Measurements from ENCODE around the gene KCNJ12.
"Not testable (repeated sequence)": the region's sequence is repeated elsewhere in the genome, so short reads cannot be mapped to it uniquely, and the experiment has no call there.

DNA sequence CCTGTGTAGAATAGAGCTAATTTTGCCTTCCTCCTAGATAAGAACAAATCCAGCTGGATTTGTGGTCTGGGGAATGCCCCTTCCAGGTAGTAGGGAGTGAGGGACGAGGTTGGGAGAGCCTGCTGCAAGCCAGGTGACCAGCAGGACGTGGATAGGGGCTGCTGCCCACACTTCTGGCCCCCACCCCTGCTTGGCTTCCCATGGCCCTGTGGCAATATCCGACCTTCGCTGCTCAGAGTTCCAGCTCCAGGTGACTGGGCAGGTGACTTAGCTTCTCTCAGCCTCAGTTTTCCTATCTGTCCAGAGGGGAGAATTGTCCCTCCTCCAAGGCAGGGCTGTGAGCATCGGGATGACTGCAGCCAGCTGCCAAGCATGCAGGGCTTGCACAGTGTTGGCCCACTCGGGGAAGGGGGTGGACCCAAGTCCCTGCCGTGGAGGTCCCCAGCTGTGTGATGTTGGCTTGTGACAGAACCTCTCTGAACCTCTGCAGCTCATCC is 29.8 kb downstream of the KCNJ12 start:
- TF ChIP-seq, protein P1, sequence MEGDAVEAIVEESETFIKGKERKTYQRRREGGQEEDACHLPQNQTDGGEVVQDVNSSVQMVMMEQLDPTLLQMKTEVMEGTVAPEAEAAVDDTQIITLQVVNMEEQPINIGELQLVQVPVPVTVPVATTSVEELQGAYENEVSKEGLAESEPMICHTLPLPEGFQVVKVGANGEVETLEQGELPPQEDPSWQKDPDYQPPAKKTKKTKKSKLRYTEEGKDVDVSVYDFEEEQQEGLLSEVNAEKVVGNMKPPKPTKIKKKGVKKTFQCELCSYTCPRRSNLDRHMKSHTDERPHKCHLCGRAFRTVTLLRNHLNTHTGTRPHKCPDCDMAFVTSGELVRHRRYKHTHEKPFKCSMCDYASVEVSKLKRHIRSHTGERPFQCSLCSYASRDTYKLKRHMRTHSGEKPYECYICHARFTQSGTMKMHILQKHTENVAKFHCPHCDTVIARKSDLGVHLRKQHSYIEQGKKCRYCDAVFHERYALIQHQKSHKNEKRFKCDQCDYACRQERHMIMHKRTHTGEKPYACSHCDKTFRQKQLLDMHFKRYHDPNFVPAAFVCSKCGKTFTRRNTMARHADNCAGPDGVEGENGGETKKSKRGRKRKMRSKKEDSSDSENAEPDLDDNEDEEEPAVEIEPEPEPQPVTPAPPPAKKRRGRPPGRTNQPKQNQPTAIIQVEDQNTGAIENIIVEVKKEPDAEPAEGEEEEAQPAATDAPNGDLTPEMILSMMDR (IDR thresholded peaks at IDR 0.05), result not testable (repeated sequence)
- TF ChIP-seq RAD21 (conservative IDR thresholded peaks at IDR 0.05 in 1 of 2, IDR thresholded peaks at IDR 0.05 in 1 of 2); NPAS2 (CRISPR knock-in tag; IDR thresholded peaks at IDR 0.05; ENCODE audit: borderline replicate concordance); POLR2A (IDR thresholded peaks at IDR 0.05; ENCODE audit: low read length); MAFK (IDR thresholded peaks at IDR 0.05; ENCODE audit: partially characterized antibody); GATA3 (IDR thresholded peaks at IDR 0.05; ENCODE audit: borderline replicate concordance): not testable (repeated sequence)

All from A549 (cell line).